DND-41 (cell line): ENCODE measurements around the gene MRPL34.

Source experiments
- CTCF ChIP-seq: IDR thresholded peaks from 2 replicates; pipeline ENCODE4 v1.5.1; 2012; ENCODE audit warnings: borderline replicate concordance, low read length, moderate library complexity, mild to moderate bottlenecking; ENCODE audit not compliant: poor library complexity, severe bottlenecking; ENCODE audit errors: extremely low read depth
- EZH2 ChIP-seq: IDR thresholded peaks from 3 replicates; pipeline ENCODE4 v1.6.1; 2012; ENCODE audit warnings: borderline replicate concordance, low read depth, mild to moderate bottlenecking, moderate library complexity, low read length, inconsistent platforms; ENCODE audit not compliant: severe bottlenecking

GRCh38 chr19:17323300-17323963 lies 17.8 kb downstream of the MRPL34 start:
- TF ChIP-seq CTCF = no peak
- TF ChIP-seq EZH2 = no peak
